H1 (cell line): Measurements from ENCODE around the gene CROCC. TPM values are rescaled to one million over a fixed set of nuclear protein-coding genes. Genes with fewer than 3 reads are reported as not detected.

Experiments
- CTCF ChIA-PET: fragments of 300-600 bp; sonication (Branson Sonifier 250); formaldehyde crosslinking; loops from one replicate; lab custom pipeline; 2021; ENCODE audit not compliant: partially characterized antibody; lab: Charles Lee
- POLR2A ChIA-PET: fragments of 300-600 bp; sonication (Branson Sonifier 250); formaldehyde crosslinking; loops from one replicate; lab custom pipeline; 2021; ENCODE audit warnings: inconsistent platforms; ENCODE audit not compliant: partially characterized antibody; lab: Charles Lee
- DNase-seq, 2 experiments: peaks; one replicate each; pipeline versions ENCODE4 v3.0.0 to v3.0.0-alpha.2; 2010 to 2022; ENCODE audit warnings: low spot score in 2 of 2, low read depth in 1 of 2, mixed read lengths in 1 of 2
- FAIRE-seq: peaks from 2 replicates; lab custom pipeline; 2011; peaks lifted over from hg19 to GRCh38; lab: Jason Lieb, UNC
- H2AFZ ChIP-seq: 2 replicates; pipeline ENCODE4 v1.8.1; 2012; ENCODE audit warnings: low read length, inconsistent platforms
- H2AK5ac ChIP-seq: 2 replicates; pipeline ENCODE4 v1.6.1; 2013; ENCODE audit warnings: low read depth, low read length
- H2BK120ac ChIP-seq: replicated peaks from 2 replicates; pipeline ENCODE3; 2013; ENCODE audit warnings: low read depth, low read length, inconsistent platforms
- H2BK12ac ChIP-seq: 2 replicates; pipeline ENCODE4 v1.6.1; 2013; ENCODE audit warnings: low read depth, low read length
- H2BK15ac ChIP-seq: 2 replicates; pipeline ENCODE4 v1.6.1; 2013; ENCODE audit warnings: low read length
- H2BK20ac ChIP-seq: 2 replicates; pipeline ENCODE4 v1.6.1; 2013; ENCODE audit warnings: low read length
- H2BK5ac ChIP-seq: 2 replicates; pipeline ENCODE4 v1.6.1; 2013; ENCODE audit warnings: low read depth, low read length
- H3K14ac ChIP-seq: 2 replicates; pipeline ENCODE4 v1.6.1; 2013; ENCODE audit warnings: inconsistent platforms; ENCODE audit not compliant: insufficient read length
- H3K18ac ChIP-seq: 2 replicates; pipeline ENCODE4 v1.6.1; 2013; ENCODE audit warnings: low read length; ENCODE audit errors: extremely low read depth
- H3K23ac ChIP-seq: 2 replicates; pipeline ENCODE4 v1.6.1; 2013; ENCODE audit warnings: inconsistent platforms; ENCODE audit not compliant: insufficient read length
- H3K23me2 ChIP-seq: 2 replicates; pipeline ENCODE4 v1.6.1; 2013; ENCODE audit warnings: low read depth, low read length
- H3K27ac ChIP-seq: 2 replicates; pipeline ENCODE4 v1.6.1; 2011; ENCODE audit warnings: low read depth, low read length, inconsistent platforms
- H3K27me3 ChIP-seq, 4 experiments: replicated peaks in 1 of 4; 1 replicate in 1 of 4; 2 replicates in 3 of 4; pipeline versions ENCODE4 v1.6.1 to v1.8.1; 2011 to 2013; ENCODE audit warnings: low read length in 3 of 4, mild to moderate bottlenecking in 3 of 4, inconsistent platforms in 2 of 4, mixed read lengths in 2 of 4, moderate library complexity in 1 of 4; ENCODE audit not compliant: control insufficient read depth in 3 of 4, insufficient read depth in 3 of 4; ENCODE audit errors: extremely low read depth in 1 of 4
- H3K36me3 ChIP-seq, 4 experiments: 2 replicates each; pipeline versions ENCODE4 v1.6.1 to v1.8.1; 2011 to 2013; ENCODE audit warnings: mild to moderate bottlenecking in 4 of 4, low read length in 3 of 4, moderate library complexity in 2 of 4, control low read depth in 1 of 4, inconsistent platforms in 1 of 4; ENCODE audit not compliant: insufficient read depth in 4 of 4, control insufficient read depth in 2 of 4
- H3K4ac ChIP-seq: replicated peaks from 2 replicates; pipeline ENCODE3; 2013; ENCODE audit warnings: low read length, low read depth, mixed read lengths, inconsistent platforms; ENCODE audit not compliant: insufficient read length
- H3K4me1 ChIP-seq, 4 experiments: replicated peaks in 1 of 4; 1 replicate in 1 of 4; 2 replicates in 3 of 4; pipeline versions ENCODE4 v1.6.1 to v1.8.1; 2011 to 2013; ENCODE audit warnings: low read length in 3 of 4, inconsistent platforms in 2 of 4, mixed read lengths in 1 of 4; ENCODE audit not compliant: insufficient read depth in 4 of 4, control insufficient read depth in 3 of 4
- H3K4me2 ChIP-seq, 2 experiments: 2 replicates each; pipeline versions ENCODE4 v1.6.1 to v1.8.1; 2011 to 2013; ENCODE audit warnings: low read depth in 2 of 2, low read length in 2 of 2, control low read depth in 1 of 2, inconsistent platforms in 1 of 2, mild to moderate bottlenecking in 1 of 2; ENCODE audit not compliant: insufficient read depth in 1 of 2
- H3K4me3 ChIP-seq, 4 experiments: fragments of 200-600, 300-600 bp in 1 of 4; sonication (generic), shearing (Covaris generic), sonication (Bioruptor Twin) in 1 of 4; 2 replicates each; pipeline versions ENCODE4 v1.5.1 to v1.8.1; 2011 to 2016; ENCODE audit warnings: low read length in 4 of 4, low read depth in 3 of 4, control low read depth in 2 of 4, inconsistent platforms in 2 of 4, mild to moderate bottlenecking in 2 of 4, mixed read lengths in 1 of 4, moderate library complexity in 1 of 4; ENCODE audit not compliant: insufficient read depth in 2 of 4; ENCODE audit errors: extremely low read depth in 1 of 4
- H3K56ac ChIP-seq: replicated peaks from 2 replicates; pipeline ENCODE3; 2013; ENCODE audit warnings: low read depth, mild to moderate bottlenecking, mixed read lengths, low read length, inconsistent platforms; ENCODE audit not compliant: insufficient read length
- H3K79me1 ChIP-seq: 2 replicates; pipeline ENCODE4 v1.6.1; 2013; ENCODE audit warnings: low read depth, low read length, control low read depth
- H3K79me2 ChIP-seq, 2 experiments: 2 replicates each; pipeline versions ENCODE4 v1.6.1 to v1.8.1; 2012 to 2013; ENCODE audit warnings: low read length in 2 of 2, mild to moderate bottlenecking in 2 of 2, inconsistent platforms in 1 of 2; ENCODE audit not compliant: insufficient read depth in 2 of 2, control insufficient read depth in 1 of 2
- H3K9ac ChIP-seq, 4 experiments: replicated peaks in 1 of 4; 1 replicate in 1 of 4; 2 replicates in 3 of 4; pipeline versions ENCODE4 v1.6.1 to v1.8.1; 2011 to 2013; ENCODE audit warnings: low read depth in 3 of 4, low read length in 3 of 4, control low read depth in 2 of 4, mild to moderate bottlenecking in 2 of 4, moderate library complexity in 2 of 4, inconsistent platforms in 1 of 4; ENCODE audit errors: extremely low read depth in 1 of 4
- H3K9me3 ChIP-seq, 2 experiments: 2 replicates each; pipeline versions ENCODE4 v1.6.1 to v1.8.1; 2012 to 2013; ENCODE audit warnings: mild to moderate bottlenecking in 2 of 2, moderate library complexity in 2 of 2, control low read depth in 1 of 2, inconsistent platforms in 1 of 2, low read depth in 1 of 2, low read length in 1 of 2, mixed read lengths in 1 of 2; ENCODE audit not compliant: insufficient read depth in 2 of 2
- H4K20me1 ChIP-seq, 2 experiments: replicated peaks in 1 of 2; 2 replicates each; pipeline versions ENCODE3 to v1.8.1; 2011 to 2013; ENCODE audit warnings: inconsistent platforms in 2 of 2, low read length in 2 of 2, mild to moderate bottlenecking in 1 of 2; ENCODE audit not compliant: insufficient read depth in 2 of 2, control insufficient read depth in 1 of 2
- H4K5ac ChIP-seq: 2 replicates; pipeline ENCODE4 v1.6.1; 2013; ENCODE audit warnings: low read length, low read depth, mixed read lengths, inconsistent platforms; ENCODE audit not compliant: insufficient read length
- H4K8ac ChIP-seq: 2 replicates; pipeline ENCODE4 v1.8.0; 2013; ENCODE audit warnings: mild to moderate bottlenecking, moderate library complexity, low read length, inconsistent platforms; ENCODE audit not compliant: insufficient read depth; ENCODE audit errors: extremely low read depth
- H4K91ac ChIP-seq: replicated peaks from 2 replicates; pipeline ENCODE3; 2013; ENCODE audit warnings: low read length, mixed read lengths, inconsistent platforms; ENCODE audit not compliant: insufficient read length
- CBX5 ChIP-seq: fragments of 300-800, 300-1000 bp; sonication (generic); IDR thresholded peaks from 2 replicates; pipeline ENCODE4 v1.7.1; 2016; ENCODE audit warnings: antibody characterized with exemption, low read length, low read depth
- CBX8 ChIP-seq: fragments of 300-800, 300-1000 bp; sonication (generic); IDR thresholded peaks from 2 replicates; pipeline ENCODE4 v1.7.1; 2016; ENCODE audit warnings: low read depth, low read length, borderline replicate concordance
- CEBPB ChIP-seq: IDR thresholded peaks from 2 replicates; pipeline ENCODE4 v1.6.1; 2012; ENCODE audit warnings: low read depth, low read length
- CTCF ChIP-seq, 3 experiments: IDR thresholded peaks; 1 replicate in 2 of 3; 2 replicates in 1 of 3; pipeline versions ENCODE4 v1.5.1 to v1.6.1; 2011; ENCODE audit warnings: low read length in 3 of 3, mild to moderate bottlenecking in 3 of 3, inconsistent platforms in 2 of 3, low read depth in 1 of 3, moderate library complexity in 1 of 3; ENCODE audit not compliant: insufficient read depth in 1 of 3; ENCODE audit errors: control extremely low read depth in 1 of 3
- FOSL1 ChIP-seq: IDR thresholded peaks from 2 replicates; pipeline ENCODE4 v1.6.1; 2011; ENCODE audit warnings: mild to moderate bottlenecking, low read depth, low read length, moderate library complexity; ENCODE audit not compliant: insufficient read depth
- NRF1 ChIP-seq: IDR thresholded peaks from 2 replicates; pipeline ENCODE4 v1.6.1; 2011; ENCODE audit warnings: mild to moderate bottlenecking, low read depth, low read length, improper control_type of control experiment
- POLR2AphosphoS5 ChIP-seq: IDR thresholded peaks from 2 replicates; pipeline ENCODE4 v1.6.1; 2011; ENCODE audit warnings: low read depth, low read length
- RFX5 ChIP-seq: IDR thresholded peaks from 2 replicates; pipeline ENCODE4 v1.6.1; 2011; ENCODE audit warnings: low read depth, low read length, improper control_type of control experiment, borderline replicate concordance
- RNF2 ChIP-seq: fragments of 200-900, 300-1000 bp; sonication (generic); IDR thresholded peaks from 2 replicates; pipeline ENCODE4 v1.7.1; 2016; ENCODE audit warnings: borderline replicate concordance, low read depth, mild to moderate bottlenecking, antibody characterized with exemption, low read length; ENCODE audit not compliant: poor library complexity, severe bottlenecking; ENCODE audit errors: missing control alignments
- TAF1 ChIP-seq: IDR thresholded peaks from 2 replicates; pipeline ENCODE4 v1.6.1; 2011; ENCODE audit warnings: mild to moderate bottlenecking, low read depth, low read length
- YY1 ChIP-seq: IDR thresholded peaks from 2 replicates; pipeline ENCODE4 v1.6.1; 2011; ENCODE audit warnings: low read depth, mild to moderate bottlenecking, low read length
- WGBS, 2 experiments: shearing (Covaris generic) in 1 of 2; methylation state at CpG; one replicate each; pipeline versions ENCODE4 v1.1.6 to v1.1.7; 2013 to 2015; ENCODE audit warnings: low lambda C conversion rate in 2 of 2, mixed read lengths in 2 of 2, inconsistent platforms in 1 of 2, low coverage in 1 of 2, missing lambda C conversion rate in 1 of 2; ENCODE audit not compliant: insufficient replicate concordance in 2 of 2, insufficient coverage in 1 of 2, insufficient read length in 1 of 2; ENCODE audit errors: extremely low coverage in 1 of 2, missing lambda C conversion rate in 1 of 2; 5-methylcytosine and 5-hydroxymethylcytosine counted together
- polyA plus RNA-seq, 7 experiments: library from polyadenylated mRNA; depleted of rRNA in 3 of 7; stranded (reverse) in 5 of 7; unstranded in 2 of 7; fragments of >200 nt in 5 of 7; fragments of 200-250 nt in 2 of 7; gene quantifications; 1 replicate in 5 of 7; 2 replicates in 1 of 7; 4 replicates in 1 of 7; pipeline versions ENCODE4 v1.2.1 to v1.2.3, GENCODE V29; 2011 to 2013; ENCODE audit warnings: missing spikeins in 2 of 7, mixed read lengths in 2 of 7
- total RNA-seq: library from RNA; stranded (reverse); fragmentation: NEBNext Ultra II Directional; extraction: Animal tissue kit (Norgen Biotek cat#: 25700); gene quantifications from 2 replicates; pipeline ENCODE4 v1.2.1, GENCODE V29; 2021

Gene CROCC
- total and polyA plus RNA-seq, 2 of the 8 experiments (the other 6 are each of a cell fraction or from before 2014, with no cell fraction given) = 12.1 to 39.5 TPM

GRCh38 chr1:16969651-16970050 lies 47.9 kb downstream of the CROCC start:
- H4K20me1 ChIP-seq = peaks cover 8 to 14% of the 10 kb centered on the region in 2 experiments
- H3K27ac ChIP-seq = no peak overlapping the region
- no peak for FAIRE-seq
- H2BK20ac ChIP-seq = no peak overlapping the region
- H2BK15ac ChIP-seq = no peak overlapping the region
- H3K36me3 ChIP-seq = peaks cover 7 to 35% (median 21%) of the 10 kb centered on the region in 4 experiments; a peak in 7 of 8 replicates
- H2BK5ac ChIP-seq = no peak overlapping the region
- no peaks in the 10 kb centered on the region for H3K9me3 ChIP-seq
- H3K27me3 ChIP-seq = no peaks in the 10 kb centered on the region
- no peak overlapping the region for H3K18ac ChIP-seq
- H3K4me1 ChIP-seq = peaks cover 0 to 11% (median 8%) of the 10 kb centered on the region in 4 experiments; a peak in 6 of 7 replicates
- no peak overlapping the region for H3K4me2 ChIP-seq
- H4K5ac ChIP-seq = no peak overlapping the region
- H3K14ac ChIP-seq = no peak overlapping the region
- no peak overlapping the region for H3K9ac ChIP-seq
- no peak overlapping the region for H3K56ac ChIP-seq
- H2BK12ac ChIP-seq = no peak overlapping the region
- no peaks in the 10 kb centered on the region for H3K79me2 ChIP-seq
- ChIA-PET CTCF (interaction anchor here (0.8 to 14.3 kb wide), 5 partner anchors 8 to 76 kb away, joined by 4 to 267 read pairs (median 9); partner anchors contain the start of gene MFAP2), POLR2A (interaction anchor here (0.7 to 9.5 kb wide), 6 partner anchors 8 to 45 kb away, joined by 3 to 92 read pairs (median 6); partner anchors contain the start of gene MFAP2)
- H4K91ac ChIP-seq = no peak overlapping the region
- H3K79me1 ChIP-seq = no peaks in the 10 kb centered on the region
- no peak for DNase-seq
- peaks cover 3% of the 10 kb centered on the region; the same call in 1 of the 2 replicates for H3K23me2 ChIP-seq
- no peak overlapping the region for H3K23ac ChIP-seq
- H3K4me3 ChIP-seq = no peak overlapping the region
- WGBS, 2 experiments = 95% methylated on average over 12 of the region's 12 CpGs; no CpG with 5 or more reads in 1 of the 2 experiments
- H3K4ac ChIP-seq = no peak overlapping the region
- no peak overlapping the region for H2AFZ ChIP-seq
- no peak overlapping the region for H2BK120ac ChIP-seq
- no peak overlapping the region for H4K8ac ChIP-seq
- no peak overlapping the region for H2AK5ac ChIP-seq
- TF ChIP-seq NRF1 (no peak), CBX8 (no peak), TAF1 (no peak), RFX5 (no peak), FOSL1 (no peak), RNF2 (no peak), POLR2AphosphoS5 (no peak), CTCF (IDR thresholded peaks at IDR 0.05; ENCODE audit: control extremely low read depth in 1 of 3, insufficient read depth in 1 of 3, low read depth in 1 of 3, low read length in 3 of 3) (no peak), CEBPB (no peak), CBX5 (no peak), YY1 (no peak)
